ENCODE measurements around the gene PTPN11. TPM values are rescaled to one million over a fixed set of nuclear protein-coding genes. Genes with fewer than 3 reads are reported as not detected.

PTPN11 gene
- total and polyA plus RNA-seq, 10 of the 15 experiments (the other 5 are each of a cell fraction or from before 2014, with no cell fraction given), result 14.6 to 85.2 (median 58.6) TPM

DNA sequence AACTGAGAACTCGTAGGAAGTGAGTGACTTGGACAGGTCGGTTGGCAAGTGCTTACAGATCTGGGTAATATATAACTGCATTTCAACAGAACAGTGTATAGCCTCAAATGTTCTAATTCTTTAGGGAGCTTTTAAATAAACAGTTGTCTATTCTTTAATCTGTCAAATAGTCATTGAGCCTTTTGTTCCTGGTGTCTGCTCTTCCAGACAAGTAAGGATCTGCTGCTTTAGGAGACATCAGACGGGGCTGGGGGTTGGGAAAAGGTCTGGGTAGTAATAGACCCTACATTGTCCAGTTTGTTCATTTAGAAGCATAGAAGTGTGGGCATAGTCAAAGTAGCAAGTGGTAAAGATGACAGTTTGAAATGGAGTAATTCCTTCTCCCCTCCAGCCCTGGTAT lies 2.0 kb downstream of the PTPN11 start (continued):
- TF ChIP-seq SUZ12 (IDR thresholded peaks at IDR 0.05; ENCODE audit: unreplicated experiment) (no peak), HDGF (IDR thresholded peaks at IDR 0.05) (no peak)
- TF ChIP-seq, protein P1, sequence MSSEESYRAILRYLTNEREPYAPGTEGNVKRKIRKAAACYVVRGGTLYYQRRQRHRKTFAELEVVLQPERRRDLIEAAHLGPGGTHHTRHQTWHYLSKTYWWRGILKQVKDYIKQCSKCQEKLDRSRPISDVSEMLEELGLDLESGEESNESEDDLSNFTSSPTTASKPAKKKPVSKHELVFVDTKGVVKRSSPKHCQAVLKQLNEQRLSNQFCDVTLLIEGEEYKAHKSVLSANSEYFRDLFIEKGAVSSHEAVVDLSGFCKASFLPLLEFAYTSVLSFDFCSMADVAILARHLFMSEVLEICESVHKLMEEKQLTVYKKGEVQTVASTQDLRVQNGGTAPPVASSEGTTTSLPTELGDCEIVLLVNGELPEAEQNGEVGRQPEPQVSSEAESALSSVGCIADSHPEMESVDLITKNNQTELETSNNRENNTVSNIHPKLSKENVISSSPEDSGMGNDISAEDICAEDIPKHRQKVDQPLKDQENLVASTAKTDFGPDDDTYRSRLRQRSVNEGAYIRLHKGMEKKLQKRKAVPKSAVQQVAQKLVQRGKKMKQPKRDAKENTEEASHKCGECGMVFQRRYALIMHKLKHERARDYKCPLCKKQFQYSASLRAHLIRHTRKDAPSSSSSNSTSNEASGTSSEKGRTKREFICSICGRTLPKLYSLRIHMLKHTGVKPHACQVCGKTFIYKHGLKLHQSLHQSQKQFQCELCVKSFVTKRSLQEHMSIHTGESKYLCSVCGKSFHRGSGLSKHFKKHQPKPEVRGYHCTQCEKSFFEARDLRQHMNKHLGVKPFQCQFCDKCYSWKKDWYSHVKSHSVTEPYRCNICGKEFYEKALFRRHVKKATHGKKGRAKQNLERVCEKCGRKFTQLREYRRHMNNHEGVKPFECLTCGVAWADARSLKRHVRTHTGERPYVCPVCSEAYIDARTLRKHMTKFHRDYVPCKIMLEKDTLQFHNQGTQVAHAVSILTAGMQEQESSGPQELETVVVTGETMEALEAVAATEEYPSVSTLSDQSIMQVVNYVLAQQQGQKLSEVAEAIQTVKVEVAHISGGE (CRISPR knock-in tag; IDR thresholded peaks at IDR 0.05), result no peak
- TF ChIP-seq, protein P2, sequence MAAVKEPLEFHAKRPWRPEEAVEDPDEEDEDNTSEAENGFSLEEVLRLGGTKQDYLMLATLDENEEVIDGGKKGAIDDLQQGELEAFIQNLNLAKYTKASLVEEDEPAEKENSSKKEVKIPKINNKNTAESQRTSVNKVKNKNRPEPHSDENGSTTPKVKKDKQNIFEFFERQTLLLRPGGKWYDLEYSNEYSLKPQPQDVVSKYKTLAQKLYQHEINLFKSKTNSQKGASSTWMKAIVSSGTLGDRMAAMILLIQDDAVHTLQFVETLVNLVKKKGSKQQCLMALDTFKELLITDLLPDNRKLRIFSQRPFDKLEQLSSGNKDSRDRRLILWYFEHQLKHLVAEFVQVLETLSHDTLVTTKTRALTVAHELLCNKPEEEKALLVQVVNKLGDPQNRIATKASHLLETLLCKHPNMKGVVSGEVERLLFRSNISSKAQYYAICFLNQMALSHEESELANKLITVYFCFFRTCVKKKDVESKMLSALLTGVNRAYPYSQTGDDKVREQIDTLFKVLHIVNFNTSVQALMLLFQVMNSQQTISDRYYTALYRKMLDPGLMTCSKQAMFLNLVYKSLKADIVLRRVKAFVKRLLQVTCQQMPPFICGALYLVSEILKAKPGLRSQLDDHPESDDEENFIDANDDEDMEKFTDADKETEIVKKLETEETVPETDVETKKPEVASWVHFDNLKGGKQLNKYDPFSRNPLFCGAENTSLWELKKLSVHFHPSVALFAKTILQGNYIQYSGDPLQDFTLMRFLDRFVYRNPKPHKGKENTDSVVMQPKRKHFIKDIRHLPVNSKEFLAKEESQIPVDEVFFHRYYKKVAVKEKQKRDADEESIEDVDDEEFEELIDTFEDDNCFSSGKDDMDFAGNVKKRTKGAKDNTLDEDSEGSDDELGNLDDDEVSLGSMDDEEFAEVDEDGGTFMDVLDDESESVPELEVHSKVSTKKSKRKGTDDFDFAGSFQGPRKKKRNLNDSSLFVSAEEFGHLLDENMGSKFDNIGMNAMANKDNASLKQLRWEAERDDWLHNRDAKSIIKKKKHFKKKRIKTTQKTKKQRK (IDR thresholded peaks at IDR 0.05; ENCODE audit: low read depth, low read length), result no peak

DNA sequence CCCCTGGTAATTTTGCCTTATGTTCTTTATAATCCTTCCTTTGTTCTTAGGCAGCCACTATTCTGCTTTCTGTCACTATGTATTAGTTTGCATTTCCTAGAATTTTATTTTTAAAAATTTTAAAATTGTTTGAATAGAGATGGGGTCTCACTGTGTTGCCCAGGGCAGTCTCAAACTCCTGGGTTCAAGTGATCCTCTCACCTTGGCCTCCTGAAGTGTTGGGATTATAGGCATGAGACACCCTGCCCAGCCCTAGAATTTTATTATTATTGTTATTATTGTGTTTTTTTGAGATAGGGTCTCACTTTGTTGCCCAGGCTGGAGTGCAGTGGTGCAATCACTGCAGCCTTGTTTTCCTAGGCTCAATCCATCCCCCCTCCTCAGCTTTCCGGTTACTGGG lies 2.6 kb downstream of the PTPN11 start:
- Histone ChIP-seq H3K9ac (ENCODE audit: control insufficient read depth, insufficient read depth, low read length) (no peak overlapping the region), H3K27me3 (replicated peaks in 1 of 2; ENCODE audit: control insufficient read depth in 2 of 2, insufficient read depth in 2 of 2, low read length in 1 of 2) (no peaks in the 10 kb centered on the region), H3K4me1 (ENCODE audit: control insufficient read depth, insufficient read depth, low read length) (peaks cover 9% of the 10 kb centered on the region), H3K4me3 (peak overlapping the region; percentile 24; the same call in 1 of the 2 replicates), H3K9me3 (replicated peaks; ENCODE audit: control insufficient read depth, insufficient read depth, low read length) (no peaks in the 10 kb centered on the region), H3K27ac (ENCODE audit: control insufficient read depth, insufficient read depth) (no peak overlapping the region), H2AFZ (ENCODE audit: control insufficient read depth, low read depth, low read length) (no peak overlapping the region), H3K79me2 (ENCODE audit: control insufficient read depth, insufficient read depth, low read length) (peaks cover 72% of the 10 kb centered on the region), H4K20me1 (ENCODE audit: control insufficient read depth, insufficient read depth) (0 out of 2 replicates have a peak, but pooled peaks cover 2% of the 10 kb centered on the region), H3K36me3 (ENCODE audit: control insufficient read depth in 2 of 2, insufficient read depth in 2 of 2, low read length in 1 of 2) (peaks cover 0 to 2% of the 10 kb centered on the region in 2 experiments; a peak in 1 of 4 replicates), H3K4me2 (ENCODE audit: control insufficient read depth, insufficient read depth) (peak overlapping the region; percentile 85; the same call in 1 of the 2 replicates)
- ChIA-PET POLR2A (no interaction called here), CTCF (interaction anchor here (0.6 to 1.6 kb wide), 2 partner anchors 10 to 202 kb away, joined by 3 to 4 read pairs; no protein-coding TSS in a partner anchor), SMC1A (ENCODE audit: uncharacterized antibody, unreplicated experiment) (no interaction called here), RAD21 (ENCODE audit: unreplicated experiment) (no interaction called here)
- DNase-seq (ENCODE audit: low read depth, low spot score) (no peak), FAIRE-seq (no peak), ATAC-seq (no peak)
- TF ChIP-seq GATAD2B (conservative IDR thresholded peaks at IDR 0.05; ENCODE audit: low read depth) (no peak), RFX5 (IDR thresholded peaks at IDR 0.05; ENCODE audit: low read depth, low read length) (no peak), POLR2AphosphoS2 (IDR thresholded peaks at IDR 0.05; ENCODE audit: low read depth, low read length) (no peak), HCFC1 (IDR thresholded peaks at IDR 0.05; ENCODE audit: low read length) (no peak), ZNF217 (IDR thresholded peaks at IDR 0.05) (no peak), SIX5 (IDR thresholded peaks at IDR 0.05; ENCODE audit: low read depth, low read length, severe bottlenecking) (no peak), NBN (IDR thresholded peaks at IDR 0.05) (no peak), ZNF622 (IDR thresholded peaks at IDR 0.05) (no peak), ZNF384 (IDR thresholded peaks at IDR 0.05; ENCODE audit: borderline replicate concordance, low read depth, low read length) (no peak), ZNF24 (IDR thresholded peaks at IDR 0.05) (no peak), LARP7 (IDR thresholded peaks at IDR 0.05) (no peak)
- TF ChIP-seq, protein P3, sequence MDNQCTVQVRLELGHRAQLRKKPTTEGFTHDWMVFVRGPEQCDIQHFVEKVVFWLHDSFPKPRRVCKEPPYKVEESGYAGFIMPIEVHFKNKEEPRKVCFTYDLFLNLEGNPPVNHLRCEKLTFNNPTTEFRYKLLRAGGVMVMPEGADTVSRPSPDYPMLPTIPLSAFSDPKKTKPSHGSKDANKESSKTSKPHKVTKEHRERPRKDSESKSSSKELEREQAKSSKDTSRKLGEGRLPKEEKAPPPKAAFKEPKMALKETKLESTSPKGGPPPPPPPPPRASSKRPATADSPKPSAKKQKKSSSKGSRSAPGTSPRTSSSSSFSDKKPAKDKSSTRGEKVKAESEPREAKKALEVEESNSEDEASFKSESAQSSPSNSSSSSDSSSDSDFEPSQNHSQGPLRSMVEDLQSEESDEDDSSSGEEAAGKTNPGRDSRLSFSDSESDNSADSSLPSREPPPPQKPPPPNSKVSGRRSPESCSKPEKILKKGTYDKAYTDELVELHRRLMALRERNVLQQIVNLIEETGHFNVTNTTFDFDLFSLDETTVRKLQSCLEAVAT (IDR thresholded peaks at IDR 0.05), result no peak
- in situ Hi-C loops (cut with MboI) (no loop called here), intact Hi-C loops (cut with micrococcal nuclease; ENCODE audit: unreplicated experiment) (no loop called here)
- 100% methylated on average over 1 of the region's 1 CpG for WGBS (ENCODE audit: insufficient coverage, insufficient replicate concordance, low lambda C conversion rate, missing lambda C conversion rate)
- no TSS peak for BruUV-seq (replicated peaks)

All from GM12878 (cell line).